HEK293T (cell line): Measurements from ENCODE around the gene NHLRC2.

Experiments used
- ARNT ChIP-seq: fragments of 450-650 bp; IDR thresholded peaks from 2 replicates; pipeline ENCODE4 v1.6.1; 2017; ENCODE audit warnings: mild to moderate bottlenecking
- BHLHE40 ChIP-seq: fragments of 450-650 bp; IDR thresholded peaks from 2 replicates; pipeline ENCODE4 v1.6.1; 2016; ENCODE audit warnings: mild to moderate bottlenecking, moderate library complexity, borderline replicate concordance
- SP1 ChIP-seq: fragments of 450-650 bp; IDR thresholded peaks from 2 replicates; pipeline ENCODE4 v1.6.1; 2017
- SUZ12 ChIP-seq: fragments of 450-650 bp; IDR thresholded peaks from 2 replicates; pipeline ENCODE4 v1.6.1; 2016; ENCODE audit warnings: mild to moderate bottlenecking
- TF ChIP-seq, protein P1 (sequence below): fragments of 450-650 bp; IDR thresholded peaks from 2 replicates; pipeline ENCODE4 v1.6.1; 2016

DNA sequence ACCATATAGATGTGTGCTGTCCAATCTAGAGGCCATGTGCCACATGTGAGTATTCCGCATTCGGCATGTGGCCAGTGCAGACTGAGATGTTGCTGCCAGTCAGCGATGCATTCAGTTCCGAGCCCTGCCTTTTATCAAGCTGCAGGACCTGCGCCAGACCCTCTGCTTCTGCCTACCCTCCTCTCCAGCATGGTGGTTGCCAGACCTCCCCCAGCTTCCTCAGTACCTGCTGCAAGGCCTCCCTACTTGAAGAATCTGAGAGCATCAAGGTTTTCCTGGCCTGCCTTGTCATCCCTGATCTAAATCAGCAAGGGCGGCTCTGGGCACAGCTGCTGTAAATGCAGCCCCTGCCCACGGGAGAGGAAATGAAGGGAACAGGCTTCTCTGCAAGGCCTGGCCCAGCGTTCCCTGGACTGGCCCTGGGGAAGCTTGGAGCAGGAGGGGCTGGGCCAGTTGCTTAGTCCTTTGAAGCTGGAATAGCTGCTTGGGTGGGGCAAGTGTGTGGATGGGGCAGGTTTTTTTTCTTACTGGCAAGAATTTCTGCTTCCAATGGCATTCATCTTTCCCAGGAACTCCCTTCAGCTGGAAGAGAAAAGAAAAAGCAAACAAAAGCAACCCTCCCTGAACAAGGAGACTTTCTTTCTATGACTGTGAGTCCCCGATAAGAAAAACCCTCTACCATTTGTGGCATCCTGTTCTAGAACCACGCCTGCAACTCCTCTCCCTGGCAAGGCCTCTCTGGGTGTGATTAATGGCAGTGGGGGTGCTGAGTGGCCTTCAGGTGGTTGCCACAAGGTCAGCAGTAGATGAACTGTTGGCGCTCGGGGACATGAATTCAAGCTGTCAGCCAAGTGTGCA lies 93.0 kb downstream of the NHLRC2 start:
- TF ChIP-seq SP1 (no peak), SUZ12 (no peak), BHLHE40 (no peak), ARNT (no peak)
- TF ChIP-seq, protein P1, sequence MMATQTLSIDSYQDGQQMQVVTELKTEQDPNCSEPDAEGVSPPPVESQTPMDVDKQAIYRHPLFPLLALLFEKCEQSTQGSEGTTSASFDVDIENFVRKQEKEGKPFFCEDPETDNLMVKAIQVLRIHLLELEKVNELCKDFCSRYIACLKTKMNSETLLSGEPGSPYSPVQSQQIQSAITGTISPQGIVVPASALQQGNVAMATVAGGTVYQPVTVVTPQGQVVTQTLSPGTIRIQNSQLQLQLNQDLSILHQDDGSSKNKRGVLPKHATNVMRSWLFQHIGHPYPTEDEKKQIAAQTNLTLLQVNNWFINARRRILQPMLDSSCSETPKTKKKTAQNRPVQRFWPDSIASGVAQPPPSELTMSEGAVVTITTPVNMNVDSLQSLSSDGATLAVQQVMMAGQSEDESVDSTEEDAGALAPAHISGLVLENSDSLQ: no peak
